Measurements from ENCODE around the gene ARHGAP24.
"Not testable (repeated sequence)": the region's sequence is repeated elsewhere in the genome, so short reads cannot be mapped to it uniquely, and the experiment has no call there.

Gene ARHGAP24

DNA sequence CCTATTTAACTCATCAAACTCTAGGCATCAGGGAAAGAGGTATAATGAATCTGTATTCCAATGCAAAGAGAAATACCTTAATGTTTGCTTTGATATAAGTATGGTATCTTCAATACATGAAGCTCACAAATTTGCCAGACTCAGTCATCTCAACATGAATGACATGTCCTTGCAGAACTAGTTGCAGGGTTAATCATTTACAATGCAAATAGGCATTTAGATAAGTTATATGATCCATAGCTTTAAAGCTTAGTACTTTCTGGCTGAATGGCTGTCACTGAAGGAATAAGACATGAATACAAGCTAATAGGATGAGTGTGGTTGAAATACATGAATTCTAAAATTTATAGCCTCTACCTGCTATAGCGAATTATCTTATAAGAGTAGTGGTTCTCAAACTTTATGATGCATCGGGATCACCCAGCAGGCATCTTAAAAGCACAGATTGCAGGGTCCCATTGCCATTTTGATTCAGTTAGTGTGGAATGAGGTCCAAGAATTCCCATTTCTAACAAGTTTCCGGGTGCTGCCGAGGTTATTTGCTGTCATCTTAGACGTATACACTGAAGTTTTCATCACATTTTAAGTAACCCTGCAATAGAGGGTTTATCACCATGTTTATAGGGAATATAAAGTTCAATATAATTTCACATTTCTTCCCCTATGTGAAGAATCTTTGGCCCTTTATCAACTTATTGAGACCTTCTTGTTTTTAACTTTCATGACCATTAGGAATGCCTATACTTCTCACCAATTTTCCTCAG lies 439.2 kb downstream of the ARHGAP24 start:
- DNase-seq (ENCODE audit: low read depth in 2 of 2), result no peak

DNA sequence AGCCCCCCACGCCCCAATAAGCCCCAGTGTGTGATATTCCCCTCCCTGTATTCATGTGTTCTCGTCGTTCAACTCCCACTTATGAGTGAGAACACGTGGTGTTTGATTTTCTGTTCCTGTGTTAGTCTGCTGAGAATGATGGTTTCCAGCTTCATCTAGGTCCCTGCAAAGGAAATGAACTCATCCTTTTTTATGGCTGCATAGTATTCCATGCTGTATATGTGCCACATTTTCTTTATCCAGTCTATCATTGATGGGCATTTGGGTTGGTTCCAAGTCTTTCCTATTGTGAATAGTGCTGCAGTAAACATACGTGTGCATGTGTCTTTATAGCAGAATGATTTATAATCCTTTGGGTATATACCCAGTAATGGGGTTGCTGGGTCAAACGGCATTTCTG lies 440.6 kb downstream of the ARHGAP24 start:
- DNase-seq (ENCODE audit: low read depth in 2 of 2), result not testable (repeated sequence)

DNA sequence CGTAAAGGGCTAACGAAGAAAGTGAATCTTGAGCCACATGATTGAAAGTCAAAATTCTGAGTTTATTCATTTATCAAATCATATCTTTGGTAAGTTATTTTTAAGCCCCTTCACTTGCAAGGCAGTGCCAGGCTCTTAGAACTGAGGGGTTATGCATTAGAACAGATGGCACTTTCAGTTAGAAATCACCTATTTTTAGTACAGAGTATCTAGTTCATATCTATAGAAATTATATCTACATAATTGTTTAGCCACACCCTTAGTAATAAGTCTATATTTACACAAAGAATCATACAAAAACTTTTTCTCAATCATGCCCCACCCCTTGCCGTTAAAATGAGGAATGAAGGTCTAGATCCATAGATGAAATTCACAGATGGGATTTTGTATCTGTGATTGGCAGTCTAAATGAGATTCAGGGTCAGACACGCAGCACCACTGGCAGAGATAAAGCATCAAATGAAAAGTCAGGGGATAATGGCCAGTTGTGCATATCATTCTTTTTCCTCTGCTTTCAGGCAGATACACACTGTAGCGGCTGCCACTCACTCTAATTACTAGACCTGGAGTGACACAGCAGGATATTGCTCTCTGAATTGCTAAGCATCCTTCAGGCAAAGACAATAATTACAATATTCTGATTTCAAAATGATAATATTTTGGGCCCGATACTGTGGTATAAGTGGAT lies 444.4 kb downstream of the ARHGAP24 start:
- no peak for DNase-seq (ENCODE audit: low read depth in 2 of 2)

DNA sequence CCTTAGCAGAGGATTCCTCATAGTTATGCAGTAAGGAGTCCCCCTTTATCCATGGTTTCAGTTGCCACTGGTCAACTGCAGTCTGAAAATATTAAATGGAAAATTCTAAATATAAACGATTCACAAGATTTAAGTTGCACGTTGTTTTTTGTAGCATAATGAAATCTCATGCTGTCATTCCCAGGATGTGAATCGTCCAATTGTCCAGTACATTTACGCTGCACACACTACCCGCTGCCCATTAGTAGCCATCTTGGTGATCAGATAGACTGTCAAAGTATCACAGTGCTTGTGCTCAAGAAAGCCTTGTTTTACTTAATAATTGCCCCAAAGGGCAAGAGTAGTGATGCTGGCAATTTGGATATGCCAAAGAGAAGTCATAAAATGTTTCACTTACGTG lies 450.1 kb downstream of the ARHGAP24 start:
- DNase-seq (ENCODE audit: low read depth in 2 of 2), result no peak

DNA sequence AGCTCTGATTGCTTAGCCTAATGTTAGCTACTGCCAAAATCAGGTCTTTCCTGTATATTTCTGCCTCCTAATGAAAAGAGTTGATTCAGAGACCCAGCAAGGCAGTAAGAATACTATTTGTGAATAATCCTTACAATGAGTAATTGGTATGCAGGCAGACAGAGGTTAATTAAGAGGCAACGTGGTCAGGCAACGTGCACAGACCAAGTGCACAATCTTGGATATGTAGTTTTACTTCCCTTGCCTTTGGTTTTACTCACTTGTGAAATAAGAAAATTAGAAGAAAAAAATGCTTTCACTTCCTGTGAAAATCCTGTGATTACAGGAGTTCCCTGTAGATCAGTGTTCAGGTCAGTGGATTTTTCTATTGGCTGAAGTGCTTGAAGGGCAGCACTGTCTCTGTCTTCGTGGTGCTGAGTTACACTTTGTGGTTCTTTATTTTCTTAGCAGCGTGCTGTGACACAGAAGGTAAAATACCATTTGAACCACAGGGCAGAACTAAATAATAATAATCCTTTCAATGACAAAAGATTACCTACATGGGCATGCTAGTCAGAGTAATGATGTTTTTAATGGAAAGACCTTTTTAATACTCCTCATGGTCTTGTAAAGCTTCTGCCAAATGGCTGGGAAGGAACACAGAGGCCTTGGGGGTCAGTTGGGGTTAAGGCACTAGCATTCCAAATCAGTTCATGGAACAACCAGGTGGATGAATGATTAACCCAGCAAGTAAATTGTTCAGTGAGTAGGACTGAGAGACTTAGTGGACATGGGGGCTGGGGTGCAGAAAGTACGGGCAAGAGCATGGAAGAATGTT lies 454.0 kb downstream of the ARHGAP24 start:
- no peak for DNase-seq (ENCODE audit: low read depth in 2 of 2)

DNA sequence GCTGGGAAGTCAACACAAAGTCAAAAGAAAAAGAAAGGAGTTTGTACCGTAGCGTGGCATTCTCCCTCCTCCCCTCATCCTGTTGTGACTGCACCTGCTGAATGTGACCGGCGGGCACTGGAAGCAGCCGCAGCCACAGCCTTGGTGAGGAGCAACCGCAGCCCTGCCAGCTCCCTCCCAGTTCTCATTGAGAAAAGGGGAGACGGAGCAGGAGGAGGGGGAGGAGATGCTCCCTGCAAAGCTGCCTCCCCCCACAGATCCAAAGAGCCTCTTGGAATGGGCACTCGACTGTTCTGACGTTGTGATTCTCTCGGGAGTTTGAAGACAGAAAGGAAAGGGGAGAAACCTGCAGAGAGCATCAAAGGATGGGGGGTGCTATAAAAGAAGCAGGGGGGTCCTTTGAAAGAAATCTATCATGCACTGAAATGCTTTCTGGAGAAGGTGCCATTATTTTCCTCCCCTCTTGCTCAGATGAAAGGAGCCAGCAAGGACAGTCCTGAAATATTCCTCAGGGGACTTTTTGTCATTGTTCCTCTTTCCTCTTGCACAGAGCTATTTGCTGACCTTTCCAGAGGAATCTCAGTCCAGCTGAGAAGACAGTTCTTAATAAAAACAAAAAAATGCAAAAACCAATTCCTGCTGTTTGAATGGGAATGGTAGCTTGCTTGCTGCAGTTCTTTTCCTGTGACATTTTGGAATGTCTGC lies 455.2 kb downstream of the ARHGAP24 start:
- DNase-seq (ENCODE audit: low read depth in 2 of 2), result no peak

DNA sequence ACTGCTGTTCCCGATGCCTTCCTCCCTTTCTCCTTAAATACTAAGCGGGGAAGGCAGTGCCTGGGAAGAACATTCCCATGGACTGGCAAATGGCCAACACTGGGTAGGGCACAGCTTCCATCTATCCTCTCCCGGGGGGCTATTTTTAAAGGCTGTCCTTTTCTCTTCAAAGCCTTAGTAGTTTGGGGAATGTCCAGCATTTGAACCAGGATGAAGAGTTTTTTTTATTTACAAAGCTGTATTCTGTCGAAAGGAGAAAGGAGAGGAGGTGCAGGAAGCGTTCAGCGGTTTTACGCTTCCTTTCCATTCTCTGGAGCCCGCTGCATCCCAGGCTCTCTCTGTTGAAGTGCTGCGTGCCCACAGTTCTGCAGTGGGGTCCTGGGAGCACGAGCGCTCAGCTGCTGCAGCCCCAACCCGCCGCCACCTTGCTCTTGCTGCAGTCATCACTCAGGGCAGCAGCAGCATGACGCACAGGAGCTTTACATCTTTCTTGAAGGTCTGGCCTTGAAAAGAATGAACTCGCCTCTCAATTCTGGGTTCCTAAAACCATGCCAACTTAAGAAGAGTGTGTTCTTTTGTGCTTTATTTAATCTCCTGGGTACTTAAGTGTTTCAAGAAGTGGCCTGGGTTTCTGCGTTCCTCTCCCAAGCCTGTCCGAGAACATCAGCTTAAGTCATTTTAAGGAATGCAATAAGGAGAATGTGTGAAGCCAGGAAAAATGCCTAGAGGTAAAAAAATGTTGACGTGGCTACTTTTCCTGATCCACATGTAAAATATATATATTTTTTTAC lies 457.7 kb downstream of the ARHGAP24 start:
- DNase-seq (ENCODE audit: low read depth in 2 of 2), result no peak

DNA sequence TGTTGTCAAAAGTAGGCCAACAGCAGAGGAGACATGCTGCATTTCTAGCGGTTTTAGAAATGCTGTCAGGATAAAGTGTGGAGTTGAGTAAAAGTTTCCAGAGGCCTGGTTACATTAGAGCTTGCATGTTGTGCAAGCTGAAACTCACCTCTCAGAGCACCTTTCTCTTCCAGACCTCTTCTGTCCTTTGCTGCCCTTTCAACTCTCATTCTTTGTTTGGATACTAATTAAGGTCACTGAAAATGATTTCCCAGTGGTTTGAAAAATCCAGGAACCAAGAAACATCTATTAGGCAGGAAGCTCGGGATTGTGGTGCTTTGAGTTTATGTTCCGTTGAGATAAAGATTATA lies 458.3 kb downstream of the ARHGAP24 start:
- DNase-seq (ENCODE audit: low read depth in 2 of 2), result no peak

DNA sequence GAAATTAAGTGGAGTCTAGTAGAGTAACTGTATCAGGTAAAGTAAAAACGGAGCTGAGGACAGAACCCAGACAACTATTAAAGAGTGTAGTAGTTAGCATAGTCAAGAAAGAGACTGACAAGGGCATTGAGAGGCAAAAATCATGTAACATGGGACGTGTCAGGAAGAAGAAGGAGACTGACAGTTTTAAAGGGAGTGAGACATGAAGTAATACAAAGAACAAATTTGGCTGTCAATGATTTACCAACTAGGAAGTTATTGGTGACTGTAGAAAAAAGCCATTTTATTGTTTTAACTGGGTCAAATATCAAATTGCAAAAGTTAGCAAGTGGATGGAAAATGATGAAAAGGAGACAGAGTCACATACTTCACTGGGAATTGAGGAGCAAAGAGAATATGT lies 462.6 kb downstream of the ARHGAP24 start:
- no peak for DNase-seq (ENCODE audit: low read depth in 2 of 2)

DNA sequence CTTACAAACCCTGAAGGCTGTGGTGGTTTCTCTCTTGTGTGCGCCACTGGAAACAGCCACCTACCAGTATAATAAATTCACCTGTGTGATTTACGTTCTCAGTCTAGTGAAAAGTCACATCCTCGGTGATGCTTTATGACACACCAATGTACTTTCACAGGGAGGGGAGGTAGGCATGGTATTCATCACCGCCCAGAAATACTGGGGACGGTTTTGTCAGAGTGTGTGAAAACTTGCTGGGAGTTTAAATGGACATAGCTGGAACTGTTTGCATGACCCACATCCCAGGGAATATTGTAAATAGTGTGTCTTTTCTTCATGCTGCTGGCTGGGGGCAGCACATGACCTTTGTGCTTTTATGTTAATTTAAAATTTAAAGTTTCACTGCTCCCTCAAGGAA lies 463.1 kb downstream of the ARHGAP24 start:
- DNase-seq (ENCODE audit: low read depth in 2 of 2), result no peak

DNA sequence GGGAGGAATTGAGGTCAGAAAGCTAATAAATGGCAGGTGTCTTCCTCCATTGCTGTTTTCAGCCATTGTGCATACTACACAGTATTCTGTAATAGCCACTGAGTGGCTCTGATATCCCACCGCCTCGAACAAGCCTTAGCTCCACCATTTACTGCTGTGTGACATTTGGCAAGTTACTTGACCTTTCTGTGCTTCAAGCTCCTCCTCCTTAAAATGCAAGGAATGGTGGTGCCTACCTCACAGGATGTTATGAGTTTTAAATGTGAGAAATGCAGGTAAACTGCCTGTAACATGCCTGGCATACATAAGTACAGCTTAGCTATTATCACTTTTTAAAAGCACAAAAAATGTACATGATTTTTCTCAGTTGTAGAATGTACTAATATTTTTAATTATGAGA lies 464.0 kb downstream of the ARHGAP24 start:
- no peak for DNase-seq (ENCODE audit: low read depth in 2 of 2)

DNA sequence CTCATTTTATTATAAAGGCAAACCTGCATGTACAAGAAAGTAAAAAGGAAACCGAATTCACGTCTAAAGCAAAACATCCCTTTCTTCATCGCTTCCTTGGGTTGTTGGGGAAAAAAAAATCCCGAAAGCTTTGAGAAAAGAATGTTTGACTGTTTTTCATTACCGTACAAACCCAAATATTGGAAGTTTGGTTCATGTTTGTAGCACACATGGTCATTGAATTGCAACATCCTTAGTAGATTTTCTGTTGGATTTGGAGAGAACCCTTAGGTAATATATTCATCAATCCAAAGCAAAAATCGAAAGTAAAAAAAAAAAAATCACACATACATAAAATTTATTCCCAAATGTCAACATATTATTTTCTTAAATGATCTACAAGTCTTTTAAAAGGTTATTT lies 464.6 kb downstream of the ARHGAP24 start:
- no peak for DNase-seq (ENCODE audit: low read depth in 2 of 2)

DNA sequence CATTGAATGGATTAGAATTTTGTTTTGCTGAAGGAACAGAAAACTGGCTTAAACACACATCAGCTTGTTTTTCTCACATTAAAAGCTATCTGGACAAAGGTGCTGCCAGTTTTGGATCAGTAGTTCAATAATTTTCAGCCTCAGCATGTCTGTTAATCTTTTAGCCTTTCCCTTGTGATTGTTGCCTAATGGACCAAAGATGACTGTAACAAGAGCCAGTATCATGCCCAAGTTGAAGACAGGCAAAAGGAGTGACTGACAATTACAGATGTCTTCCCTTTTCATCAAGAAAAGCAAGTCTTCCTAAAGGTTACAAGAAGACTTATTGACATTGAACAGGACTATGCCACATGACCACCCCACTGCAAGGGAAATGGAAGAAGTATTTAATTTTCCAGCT lies 465.2 kb downstream of the ARHGAP24 start:
- DNase-seq (ENCODE audit: low read depth in 2 of 2), result no peak

DNA sequence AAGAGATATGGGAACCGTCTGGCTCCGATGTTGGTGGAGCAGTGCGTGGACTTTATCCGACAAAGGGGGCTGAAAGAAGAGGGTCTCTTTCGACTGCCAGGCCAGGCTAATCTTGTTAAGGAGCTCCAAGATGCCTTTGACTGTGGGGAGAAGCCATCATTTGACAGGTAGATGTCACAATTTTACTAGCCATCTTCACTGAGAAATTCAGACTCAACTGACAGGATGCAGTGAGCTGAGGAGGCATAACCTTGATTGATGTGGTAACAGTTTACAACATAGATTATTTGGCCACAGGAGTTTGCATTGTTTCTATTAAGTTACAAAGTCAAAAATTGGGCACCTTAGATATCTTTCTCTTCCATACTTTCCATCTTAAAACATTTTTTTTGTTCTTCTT lies 467.2 kb downstream of the ARHGAP24 start:
- no peak for DNase-seq (ENCODE audit: low read depth in 2 of 2)

DNA sequence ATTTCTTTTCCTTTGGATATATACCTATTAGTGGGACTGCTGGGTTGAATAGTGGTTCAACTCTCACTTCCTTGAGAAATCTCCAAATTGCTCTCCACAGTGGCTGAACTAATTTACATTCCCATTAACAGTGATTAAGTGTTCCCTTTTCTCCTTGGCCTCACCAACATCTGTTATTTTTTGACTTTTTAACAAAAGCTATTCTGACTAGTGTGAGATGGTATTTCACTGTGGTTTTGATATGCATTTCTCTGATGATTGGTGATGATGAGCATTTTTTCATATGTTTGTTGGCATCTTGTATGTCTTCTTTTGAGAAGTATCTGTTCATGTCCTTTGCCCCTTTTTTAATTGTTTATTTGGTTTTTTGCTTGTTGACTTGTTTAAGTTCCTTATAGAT lies 471.9 kb downstream of the ARHGAP24 start:
- no peak for DNase-seq (ENCODE audit: low read depth in 2 of 2)

DNA sequence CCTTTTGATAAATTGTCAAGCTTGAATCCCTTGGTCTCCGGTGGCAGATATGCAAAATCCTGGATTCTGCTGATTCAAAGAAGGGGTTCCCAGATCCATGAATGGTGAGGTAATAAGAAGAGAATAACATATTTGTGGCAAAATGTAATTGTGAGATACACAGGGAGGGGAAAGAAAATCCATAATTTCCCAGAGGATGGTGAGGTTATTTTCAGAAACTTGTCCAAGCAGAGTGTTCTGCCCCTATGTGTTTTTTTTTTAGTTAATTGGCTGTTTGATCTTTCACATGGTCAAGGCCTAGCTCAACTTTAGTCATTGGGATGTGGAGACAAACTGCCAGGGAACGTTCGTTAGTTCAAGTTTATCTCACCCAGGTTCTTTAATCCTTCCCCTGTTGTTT lies 476.1 kb downstream of the ARHGAP24 start:
- DNase-seq (ENCODE audit: low read depth in 2 of 2), result no peak

DNA sequence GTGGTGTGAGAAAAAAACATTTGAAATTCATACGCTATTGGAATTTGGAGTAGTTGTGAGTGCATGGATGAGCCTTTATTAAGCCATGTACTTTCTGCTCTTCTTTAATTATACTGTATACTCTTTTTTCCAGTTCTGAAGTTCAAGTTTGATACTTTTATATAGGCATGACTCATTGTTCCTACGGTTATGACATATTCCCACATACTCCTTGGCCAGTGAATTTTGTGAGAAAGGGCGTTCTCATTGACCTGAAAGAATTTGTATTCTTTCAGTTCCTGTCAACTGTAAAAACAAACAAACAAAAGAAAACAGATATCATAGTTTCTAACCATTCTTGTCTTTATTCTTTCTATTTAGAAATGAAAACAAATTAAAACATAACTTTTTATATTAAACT lies 477.6 kb downstream of the ARHGAP24 start:
- no peak for DNase-seq (ENCODE audit: low read depth in 2 of 2)

DNA sequence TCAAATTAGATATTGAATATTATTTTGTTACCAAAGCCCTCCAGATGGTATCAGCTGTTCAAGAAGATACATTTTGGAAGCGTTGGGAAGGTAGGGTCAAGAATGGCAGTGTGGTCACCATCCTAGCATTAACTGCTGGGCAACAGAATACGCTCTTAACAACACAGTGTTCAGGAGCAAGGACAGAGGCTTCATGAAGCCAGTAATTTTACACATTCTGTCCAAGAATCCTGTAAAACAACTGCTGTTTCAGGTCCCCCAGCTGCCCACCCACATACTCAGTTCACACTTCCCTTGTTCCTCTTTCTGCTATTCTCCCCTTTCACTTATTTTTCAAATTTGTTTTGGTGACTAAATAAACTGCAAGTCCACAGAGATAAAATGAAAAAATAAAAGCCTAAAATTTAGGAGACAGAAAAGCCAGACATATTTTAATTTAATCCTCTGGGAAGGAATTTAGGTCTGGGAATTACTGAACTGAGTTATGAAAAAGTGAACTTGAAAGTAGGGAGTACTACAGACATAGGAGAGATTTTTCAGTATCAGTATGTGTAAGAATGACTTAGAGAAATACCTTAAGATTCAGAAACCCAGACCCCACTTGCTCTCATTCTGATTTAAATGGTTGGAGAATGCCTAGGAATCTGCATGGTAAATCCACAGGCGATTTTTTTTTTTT lies 478.2 kb downstream of the ARHGAP24 start:
- DNase-seq (ENCODE audit: low read depth in 2 of 2), result no peak

DNA sequence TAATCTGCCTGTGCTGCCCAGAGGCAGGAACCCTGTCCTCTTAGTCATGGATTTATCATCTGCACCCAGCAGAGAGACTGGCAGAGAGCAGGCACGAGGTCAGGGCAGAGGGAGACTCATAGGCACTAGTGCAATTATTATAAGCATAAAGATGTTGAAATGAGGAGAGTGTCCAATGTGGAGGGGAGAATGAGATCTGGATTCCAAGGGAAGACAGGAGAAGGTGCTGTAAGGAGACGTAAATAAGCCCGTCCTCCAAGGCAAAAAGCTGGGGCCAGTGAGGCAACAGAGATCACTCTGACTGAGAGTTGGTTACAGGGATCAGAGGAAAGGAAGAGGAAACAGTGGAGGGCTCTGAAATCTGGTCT lies 478.7 kb downstream of the ARHGAP24 start:
- no peak for DNase-seq (ENCODE audit: low read depth in 2 of 2)

DNA sequence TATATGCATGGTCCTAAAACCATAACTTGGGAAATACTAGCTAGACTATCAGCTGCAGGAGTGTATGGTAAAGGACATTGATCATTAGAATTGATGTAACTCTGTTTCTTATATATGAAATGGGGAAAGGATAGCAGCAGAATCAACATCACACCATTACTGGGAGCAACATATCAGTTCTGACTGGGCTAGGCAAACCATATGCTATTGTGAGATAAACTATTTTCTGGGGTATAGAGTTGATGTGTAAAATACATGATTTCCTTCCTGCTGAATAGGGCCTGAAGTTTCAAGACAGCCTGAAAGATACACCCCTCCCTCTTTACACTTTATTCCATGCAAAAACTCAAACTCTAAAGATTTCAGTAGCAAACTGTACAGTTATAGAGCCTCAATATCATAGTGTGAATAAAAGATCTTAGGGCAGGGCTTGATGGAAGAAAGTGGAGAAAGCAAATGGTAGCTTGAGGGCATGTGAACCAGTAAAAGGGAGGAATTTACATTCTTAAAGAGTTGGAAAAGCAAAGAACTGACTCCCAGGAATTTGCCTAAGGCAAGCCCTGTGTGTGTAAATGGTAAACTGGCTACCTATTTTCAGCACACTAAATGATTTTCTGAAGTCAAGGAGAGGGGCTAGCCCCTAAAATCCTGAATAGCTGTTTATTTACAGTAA lies 480.8 kb downstream of the ARHGAP24 start:
- DNase-seq (ENCODE audit: low read depth in 2 of 2), result no peak
